ENCODE data around the gene SLC6A11.

DNA sequence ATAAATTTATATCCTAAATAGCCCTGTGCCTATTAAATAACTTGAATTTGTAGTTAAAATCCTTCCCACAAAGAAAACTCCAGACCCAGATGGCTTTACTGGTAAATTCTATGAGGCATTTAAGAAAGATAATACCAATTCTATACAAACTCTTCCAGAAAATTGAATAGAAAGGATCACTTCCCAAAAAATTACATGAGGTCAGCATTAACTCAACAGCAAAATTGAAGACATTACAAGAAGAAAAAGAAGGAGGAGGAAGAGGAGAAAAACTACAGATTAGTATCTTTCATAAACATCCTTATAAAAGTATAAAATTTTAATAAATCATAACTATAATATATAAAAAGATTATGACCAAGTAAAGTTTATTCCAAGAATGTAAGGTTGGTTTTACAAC, 29.4 kb upstream of the SLC6A11 start:
- TF ChIP-seq, protein P1, sequence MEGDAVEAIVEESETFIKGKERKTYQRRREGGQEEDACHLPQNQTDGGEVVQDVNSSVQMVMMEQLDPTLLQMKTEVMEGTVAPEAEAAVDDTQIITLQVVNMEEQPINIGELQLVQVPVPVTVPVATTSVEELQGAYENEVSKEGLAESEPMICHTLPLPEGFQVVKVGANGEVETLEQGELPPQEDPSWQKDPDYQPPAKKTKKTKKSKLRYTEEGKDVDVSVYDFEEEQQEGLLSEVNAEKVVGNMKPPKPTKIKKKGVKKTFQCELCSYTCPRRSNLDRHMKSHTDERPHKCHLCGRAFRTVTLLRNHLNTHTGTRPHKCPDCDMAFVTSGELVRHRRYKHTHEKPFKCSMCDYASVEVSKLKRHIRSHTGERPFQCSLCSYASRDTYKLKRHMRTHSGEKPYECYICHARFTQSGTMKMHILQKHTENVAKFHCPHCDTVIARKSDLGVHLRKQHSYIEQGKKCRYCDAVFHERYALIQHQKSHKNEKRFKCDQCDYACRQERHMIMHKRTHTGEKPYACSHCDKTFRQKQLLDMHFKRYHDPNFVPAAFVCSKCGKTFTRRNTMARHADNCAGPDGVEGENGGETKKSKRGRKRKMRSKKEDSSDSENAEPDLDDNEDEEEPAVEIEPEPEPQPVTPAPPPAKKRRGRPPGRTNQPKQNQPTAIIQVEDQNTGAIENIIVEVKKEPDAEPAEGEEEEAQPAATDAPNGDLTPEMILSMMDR (IDR thresholded peaks at IDR 0.05 in 4 of 5, conservative IDR thresholded peaks at IDR 0.05 in 1 of 5), result no peak
- no peak for TF ChIP-seq POLR2A (IDR thresholded peaks at IDR 0.05)

All from gastrocnemius medialis (tissue), 4 donors.